HTERT RPE-1 (cell line): ENCODE measurements around the gene PIK3C2G.
"Not testable (repeated sequence)": the region's sequence is repeated elsewhere in the genome, so short reads cannot be mapped to it uniquely, and the experiment has no call there.

Source experiments
- in situ Hi-C: fragments of 300-500 bp; cut with MboI; formaldehyde crosslinking; loops from 4 replicates; pipeline ENCODE4 v1.14.3; 2020; ENCODE audit warnings: low sequenced_read_pairs

The PIK3C2G gene, protein sequence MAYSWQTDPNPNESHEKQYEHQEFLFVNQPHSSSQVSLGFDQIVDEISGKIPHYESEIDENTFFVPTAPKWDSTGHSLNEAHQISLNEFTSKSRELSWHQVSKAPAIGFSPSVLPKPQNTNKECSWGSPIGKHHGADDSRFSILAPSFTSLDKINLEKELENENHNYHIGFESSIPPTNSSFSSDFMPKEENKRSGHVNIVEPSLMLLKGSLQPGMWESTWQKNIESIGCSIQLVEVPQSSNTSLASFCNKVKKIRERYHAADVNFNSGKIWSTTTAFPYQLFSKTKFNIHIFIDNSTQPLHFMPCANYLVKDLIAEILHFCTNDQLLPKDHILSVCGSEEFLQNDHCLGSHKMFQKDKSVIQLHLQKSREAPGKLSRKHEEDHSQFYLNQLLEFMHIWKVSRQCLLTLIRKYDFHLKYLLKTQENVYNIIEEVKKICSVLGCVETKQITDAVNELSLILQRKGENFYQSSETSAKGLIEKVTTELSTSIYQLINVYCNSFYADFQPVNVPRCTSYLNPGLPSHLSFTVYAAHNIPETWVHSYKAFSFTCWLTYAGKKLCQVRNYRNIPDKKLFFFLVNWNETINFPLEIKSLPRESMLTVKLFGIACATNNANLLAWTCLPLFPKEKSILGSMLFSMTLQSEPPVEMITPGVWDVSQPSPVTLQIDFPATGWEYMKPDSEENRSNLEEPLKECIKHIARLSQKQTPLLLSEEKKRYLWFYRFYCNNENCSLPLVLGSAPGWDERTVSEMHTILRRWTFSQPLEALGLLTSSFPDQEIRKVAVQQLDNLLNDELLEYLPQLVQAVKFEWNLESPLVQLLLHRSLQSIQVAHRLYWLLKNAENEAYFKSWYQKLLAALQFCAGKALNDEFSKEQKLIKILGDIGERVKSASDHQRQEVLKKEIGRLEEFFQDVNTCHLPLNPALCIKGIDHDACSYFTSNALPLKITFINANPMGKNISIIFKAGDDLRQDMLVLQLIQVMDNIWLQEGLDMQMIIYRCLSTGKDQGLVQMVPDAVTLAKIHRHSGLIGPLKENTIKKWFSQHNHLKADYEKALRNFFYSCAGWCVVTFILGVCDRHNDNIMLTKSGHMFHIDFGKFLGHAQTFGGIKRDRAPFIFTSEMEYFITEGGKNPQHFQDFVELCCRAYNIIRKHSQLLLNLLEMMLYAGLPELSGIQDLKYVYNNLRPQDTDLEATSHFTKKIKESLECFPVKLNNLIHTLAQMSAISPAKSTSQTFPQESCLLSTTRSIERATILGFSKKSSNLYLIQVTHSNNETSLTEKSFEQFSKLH (N-terminal part only)

DNA sequence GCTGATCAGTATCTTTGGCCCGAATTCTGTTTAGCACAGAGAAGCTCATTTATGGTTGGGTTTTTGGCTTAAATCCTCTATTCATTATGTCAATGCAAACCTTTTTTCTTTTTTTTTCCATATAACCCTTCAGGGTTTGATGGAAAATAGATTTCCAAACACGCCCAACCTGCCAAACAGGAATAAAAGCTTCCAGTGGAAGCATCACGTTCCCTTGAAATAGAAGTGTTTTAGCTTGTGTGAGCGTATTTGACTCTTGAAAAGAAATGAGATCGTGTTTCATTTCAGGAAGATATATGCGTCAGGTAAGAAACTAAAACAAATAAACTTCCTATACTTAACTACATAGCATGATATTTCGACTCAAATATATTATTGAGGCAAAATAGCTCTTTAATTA is at the start of gene PIK3C2G:
PIK3C2G (plus strand) TSS at position 246 of the 400 bp plus-strand sequence. CDS start 20,564 bp downstream, outside the sequence.
- in situ Hi-C loops, result no loop called here

DNA sequence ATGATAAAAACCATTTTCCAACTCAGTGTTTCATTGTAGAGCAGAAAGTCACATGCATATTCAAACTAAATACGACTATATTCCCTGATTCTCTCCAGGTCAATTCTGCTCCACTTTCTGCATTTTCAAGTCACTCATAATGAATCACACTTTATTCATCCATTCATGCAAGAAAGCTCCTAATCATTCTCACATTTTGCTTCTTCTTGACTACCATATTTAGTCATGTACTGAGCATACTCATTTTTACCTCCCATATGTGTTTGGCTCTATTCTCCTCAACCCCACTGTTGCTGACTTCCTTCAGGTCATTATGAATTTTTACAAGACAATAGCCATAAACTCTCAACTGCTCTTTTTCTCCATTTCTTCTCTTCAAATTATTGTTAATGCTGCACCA is 43.4 kb upstream of the PIK3C2G start:
- in situ Hi-C loops, result no loop called here

DNA sequence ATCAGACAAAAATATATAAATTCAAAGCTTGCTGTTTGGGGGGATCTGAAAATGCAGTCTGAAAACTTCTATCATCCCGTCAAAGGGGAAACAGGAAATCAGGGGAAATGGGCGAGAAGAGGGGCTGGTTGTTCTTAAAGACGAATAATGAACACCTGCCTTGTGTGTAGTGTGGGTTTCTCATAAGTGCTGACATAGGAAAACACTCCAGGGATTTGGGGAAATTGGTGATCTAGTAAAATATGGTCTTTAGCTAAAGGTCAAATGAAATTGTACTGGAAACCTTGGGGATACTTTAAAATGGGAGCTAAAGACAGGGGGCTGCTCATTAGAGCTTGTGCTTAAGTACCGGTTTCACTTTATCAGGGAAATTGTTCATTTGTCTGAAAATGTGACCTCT is 39.6 kb upstream of the PIK3C2G start:
- in situ Hi-C loops, result no loop called here

DNA sequence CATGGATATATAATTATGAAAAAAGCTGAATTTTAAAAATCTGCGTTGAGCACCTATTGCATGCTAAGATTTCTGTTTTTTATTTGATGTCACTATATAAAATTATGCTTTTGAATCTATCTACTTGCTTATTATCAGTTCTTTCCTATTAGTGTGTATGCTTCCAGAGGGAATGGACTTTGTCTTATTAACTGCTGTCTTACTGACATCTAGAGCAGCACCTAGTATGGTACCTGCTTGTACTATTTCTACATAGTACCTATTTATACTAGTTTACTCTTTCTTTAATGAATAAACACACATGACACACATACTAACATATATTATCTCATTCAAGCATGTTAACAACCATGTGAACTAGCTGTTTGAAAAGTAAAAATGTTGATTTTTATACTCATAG is 38.6 kb upstream of the PIK3C2G start:
- in situ Hi-C loops, result no loop called here

DNA sequence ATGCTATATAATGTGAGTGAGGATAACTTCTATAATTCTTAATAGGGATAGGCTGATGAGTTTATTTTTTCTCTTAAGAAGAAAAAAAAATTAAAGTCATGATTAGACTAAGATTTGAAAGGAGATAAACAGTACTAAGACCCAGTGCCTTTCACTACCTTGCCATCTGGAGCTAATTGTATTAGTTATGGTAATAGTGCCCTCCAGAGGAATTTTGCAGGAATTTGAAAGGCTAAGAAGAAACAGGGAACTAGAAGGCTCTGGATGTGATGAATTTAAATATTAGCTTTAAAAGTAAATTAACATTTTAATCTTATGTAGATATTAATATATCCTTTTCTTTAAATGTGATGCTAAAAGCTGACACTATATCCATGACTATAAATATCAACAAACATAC is 36.6 kb upstream of the PIK3C2G start:
- in situ Hi-C loops, result no loop called here

DNA sequence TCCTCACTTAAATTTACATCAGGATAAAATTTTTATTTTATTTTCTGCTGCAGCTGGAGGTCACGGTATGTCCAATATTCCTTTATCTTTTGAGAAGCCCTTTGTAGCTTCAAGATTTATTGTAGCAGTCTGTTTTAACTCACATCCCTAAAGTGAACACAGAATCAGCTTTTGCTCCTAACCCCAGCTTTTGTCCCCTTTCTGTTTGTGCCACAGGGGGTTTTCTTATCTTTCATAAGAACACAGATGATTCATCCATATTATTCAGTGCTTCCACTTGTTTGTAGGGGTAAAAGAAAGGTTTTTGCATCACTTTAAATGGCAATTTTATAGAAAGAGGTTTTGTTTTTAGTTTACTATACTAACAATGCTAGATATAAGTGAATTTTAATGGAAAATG is 21.8 kb upstream of the PIK3C2G start:
- in situ Hi-C loops, result no loop called here

DNA sequence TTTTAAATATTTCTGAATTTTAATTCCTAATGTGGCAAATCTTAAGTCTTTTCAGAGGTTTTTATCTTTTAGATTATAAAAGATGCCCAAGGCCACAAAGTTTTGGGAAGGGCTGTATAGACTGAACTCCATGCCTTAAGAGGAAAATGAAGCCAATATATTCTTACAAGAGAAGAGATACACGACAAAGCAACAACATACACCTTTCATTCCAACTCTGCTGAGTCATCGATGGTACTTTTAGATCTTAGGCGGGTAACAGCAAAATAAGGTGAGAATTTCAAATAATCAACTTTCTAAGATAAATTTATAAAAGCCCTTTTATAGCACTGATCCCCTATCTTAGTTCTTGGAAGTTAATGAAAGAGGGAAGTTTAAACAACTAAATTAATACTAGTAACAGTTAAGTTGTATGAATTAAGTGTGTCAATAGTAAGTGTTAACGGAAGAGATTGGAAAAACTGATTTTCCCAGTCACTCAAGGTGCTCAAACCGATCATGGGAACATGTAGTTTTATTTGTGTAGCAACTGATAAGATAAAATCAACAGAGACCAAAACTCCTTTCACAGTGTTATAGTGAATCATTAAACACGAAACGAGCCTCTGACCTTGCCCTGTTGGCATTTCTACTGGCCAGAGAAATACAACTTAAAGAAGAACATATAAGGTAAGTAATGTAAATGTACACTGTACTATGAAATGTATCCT is 18.8 kb upstream of the PIK3C2G start:
- in situ Hi-C loops, result no loop called here

DNA sequence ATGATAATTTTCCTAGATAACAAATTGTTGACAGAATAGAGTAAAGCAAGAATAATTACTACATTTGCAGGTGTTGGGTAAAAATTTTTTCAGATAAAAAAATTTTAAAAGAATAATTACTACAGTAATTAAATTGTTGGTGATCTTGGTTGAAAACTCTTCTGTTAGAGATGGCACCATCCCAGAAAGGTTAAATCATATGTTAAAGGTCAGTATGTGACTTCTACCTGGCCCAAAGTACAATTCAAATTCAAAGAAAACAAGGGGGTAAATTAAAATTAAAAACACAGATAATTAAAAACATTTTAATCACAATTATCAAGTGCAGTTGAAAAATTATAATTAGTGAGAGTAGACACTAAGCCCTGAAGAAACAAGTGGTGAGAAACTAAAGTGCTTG is 18.1 kb upstream of the PIK3C2G start:
- in situ Hi-C loops, result no loop called here

DNA sequence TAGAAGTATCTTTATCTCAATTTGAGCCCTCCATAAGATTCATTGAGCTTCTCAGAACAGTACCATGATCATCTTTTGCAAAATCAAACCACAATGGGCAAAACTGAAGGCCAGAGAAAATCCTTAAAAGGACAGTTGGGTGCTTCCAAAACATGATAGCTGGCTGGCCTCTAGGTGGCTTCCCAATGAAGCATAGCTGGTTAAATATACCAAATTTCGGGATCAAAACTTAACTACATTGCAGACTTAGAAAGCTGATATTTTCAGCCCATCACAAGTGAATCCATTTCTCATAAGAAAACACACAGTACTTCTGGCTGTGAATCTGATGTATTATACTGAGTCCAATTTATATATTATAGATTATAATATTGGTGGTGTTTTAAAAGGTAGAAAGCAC is 15.3 kb upstream of the PIK3C2G start:
- in situ Hi-C loops, result no loop called here

DNA sequence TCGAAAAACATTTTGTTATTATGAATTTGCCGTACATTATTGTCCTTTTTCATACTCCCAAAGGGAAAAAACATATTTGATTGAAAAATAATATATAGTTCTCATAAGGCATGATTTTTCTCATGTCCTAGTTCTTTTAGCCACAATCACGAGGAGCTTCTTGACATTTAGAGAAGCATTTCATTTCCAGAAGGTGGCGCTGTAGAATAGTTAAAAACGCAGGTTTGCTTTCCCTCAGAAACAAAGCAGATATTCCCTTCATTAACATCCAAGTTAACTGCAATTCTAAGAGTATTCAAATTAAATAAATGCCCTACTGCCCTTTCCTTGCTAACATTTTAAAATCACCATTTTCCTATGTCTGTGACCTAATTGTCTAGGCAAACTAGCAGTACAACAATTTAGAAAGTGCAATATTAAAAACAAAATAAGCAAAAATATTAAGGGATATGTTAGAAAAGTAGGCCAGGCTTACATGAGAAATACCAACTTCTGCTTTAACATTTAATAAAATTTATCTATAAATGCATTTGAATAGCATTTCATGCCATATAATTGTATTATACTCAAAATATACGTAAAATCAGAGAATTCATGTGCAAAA is 10.9 kb upstream of the PIK3C2G start:
- in situ Hi-C loops, result no loop called here

DNA sequence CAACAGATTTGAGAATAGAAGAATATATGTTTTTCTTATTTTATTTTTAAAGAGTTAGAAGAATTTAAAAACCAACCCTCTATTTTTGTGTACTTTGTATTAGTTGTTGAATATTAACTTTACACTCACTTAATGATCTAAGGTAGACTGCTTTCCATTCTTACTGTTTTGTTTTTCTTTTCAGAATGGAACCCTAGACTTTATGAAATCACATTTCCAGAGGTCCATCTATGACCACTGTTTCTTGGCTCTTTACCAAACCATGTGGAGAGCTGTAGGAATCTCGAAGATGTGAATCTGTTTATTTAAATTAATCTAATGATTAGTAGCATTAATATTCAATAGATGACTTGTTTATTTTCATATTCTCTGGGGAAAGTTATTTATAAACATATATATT is 7.2 kb upstream of the PIK3C2G start:
- in situ Hi-C loops, result no loop called here

DNA sequence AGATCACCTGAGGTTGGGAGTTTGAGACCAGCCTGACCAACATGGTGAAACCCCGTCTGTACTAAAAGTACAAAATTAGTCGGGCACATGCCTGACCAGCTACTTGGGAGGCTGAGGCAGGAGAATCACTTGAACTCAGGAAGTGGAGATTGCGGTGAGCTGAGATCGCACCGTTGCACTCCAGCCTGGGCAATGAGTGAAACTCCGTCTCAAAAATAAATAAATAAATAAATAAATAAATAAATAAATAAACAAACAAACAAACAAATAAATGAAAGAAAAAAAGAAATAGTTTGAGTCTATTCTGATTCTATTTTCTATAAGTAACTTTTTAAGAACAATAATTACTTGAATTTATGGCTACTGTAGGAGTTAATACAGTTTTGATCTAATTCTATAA is 6.3 kb upstream of the PIK3C2G start:
- in situ Hi-C loops, result not testable (repeated sequence)

DNA sequence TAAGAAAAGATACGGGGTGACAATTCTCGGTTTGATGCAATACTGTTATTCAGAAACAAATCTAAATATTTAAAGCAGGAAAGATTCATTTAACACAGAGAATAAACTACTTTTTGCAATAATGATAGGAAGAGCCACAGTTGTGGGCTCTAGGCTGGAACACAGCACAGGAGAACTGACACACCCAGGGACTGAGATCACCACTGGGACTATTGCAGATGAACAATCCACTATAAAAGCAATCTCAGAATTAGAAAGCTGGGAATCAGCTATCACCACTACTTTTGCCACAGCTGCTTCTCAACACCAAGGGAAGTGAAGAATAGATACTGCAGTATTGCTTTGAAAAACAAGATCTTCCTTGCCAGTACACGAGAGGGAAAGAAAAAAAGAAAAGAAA is 4.1 kb upstream of the PIK3C2G start:
- in situ Hi-C loops, result no loop called here

DNA sequence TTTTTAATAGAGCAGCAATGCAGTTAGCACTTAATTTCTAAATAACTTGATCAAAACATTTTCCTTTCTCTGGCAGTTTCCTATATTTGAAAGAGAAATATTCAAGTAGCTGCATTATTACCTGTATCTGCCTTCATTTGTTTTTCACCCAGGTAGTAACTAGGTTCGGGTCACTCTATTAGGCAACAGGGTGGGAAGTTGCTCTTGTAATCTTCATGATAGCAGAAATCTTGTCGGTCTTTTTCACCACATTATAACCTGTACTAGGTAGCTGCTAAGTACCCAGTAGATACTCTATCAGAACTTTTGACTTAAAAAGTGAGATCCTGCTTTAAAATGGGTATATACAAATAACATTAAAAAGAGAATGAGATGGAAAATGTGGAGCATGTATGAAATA is 2.4 kb upstream of the PIK3C2G start:
- in situ Hi-C loops, result no loop called here

DNA sequence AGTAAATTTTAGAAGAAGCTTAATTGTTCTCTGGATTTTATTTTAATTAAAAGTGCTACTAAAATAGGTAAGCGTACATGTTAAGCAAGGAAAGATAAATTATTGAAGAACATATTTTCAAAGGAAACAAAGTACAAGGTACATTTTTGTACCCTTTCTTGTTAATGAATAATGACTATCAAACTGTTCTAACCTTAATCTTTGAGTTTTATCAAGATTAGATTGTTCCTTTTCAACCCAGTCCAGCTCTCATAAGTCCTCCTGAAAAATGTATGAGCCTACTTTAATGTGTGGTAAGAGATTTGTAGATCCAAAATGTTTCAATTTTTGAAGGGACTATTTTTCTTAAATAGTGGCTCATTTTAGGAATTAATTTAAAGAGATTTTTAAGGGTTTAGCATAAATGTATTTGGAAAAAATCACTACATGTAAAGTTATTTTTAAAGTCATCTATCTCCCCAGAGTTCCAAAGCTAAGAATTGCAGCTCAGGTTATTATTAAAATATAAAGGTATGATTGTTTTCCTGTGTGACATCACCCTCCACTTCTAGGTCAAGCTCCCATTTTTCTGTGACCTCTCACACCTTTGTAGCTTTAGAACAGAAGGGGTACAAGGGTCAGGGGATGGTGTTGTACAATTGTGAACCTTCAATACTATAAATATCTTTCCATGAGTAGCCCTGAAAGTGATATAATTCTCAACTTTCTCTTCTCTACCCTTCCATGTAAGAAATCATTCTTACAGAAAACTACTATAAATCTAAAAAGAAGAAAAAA is 1.2 kb upstream of the PIK3C2G start:
- in situ Hi-C loops, result no loop called here

DNA sequence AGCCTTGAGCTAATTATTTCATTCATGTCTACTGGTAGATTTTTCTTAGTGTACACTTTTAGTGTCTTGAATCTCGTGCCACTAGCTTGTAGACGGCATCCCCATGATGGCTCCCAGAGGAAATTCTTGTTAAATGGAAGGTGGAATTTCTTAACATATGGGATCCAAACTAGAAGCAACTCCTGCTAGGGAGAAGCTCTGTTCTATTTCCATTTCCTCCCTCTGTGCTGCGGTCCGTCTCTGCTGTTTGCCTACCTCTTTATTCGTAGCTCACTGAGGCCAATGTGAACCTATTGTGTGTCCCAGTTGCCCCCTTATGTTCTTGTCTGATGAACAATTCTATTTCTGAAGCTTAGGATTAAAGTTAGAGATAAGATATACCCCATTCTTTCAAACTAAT is 588 bp downstream of the PIK3C2G start:
- in situ Hi-C loops, result no loop called here

DNA sequence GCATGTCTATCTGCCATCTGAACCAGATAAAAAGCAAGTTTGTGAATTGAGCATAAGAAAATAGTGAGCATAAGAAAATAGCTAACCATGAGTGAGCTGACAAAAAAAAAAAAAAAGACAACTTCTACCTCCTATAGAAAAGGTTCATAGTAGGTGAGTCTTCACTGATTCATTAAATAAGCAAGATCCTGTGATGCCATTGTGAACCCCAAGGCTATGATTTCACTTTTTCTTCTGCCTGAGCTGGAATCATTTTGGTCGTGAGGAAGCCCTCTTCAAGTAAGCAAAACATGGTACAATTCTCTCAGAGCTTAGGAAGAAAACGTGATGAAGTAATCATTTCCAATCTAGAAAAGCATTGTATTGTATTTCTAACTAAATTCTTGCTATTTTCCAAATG is 1.2 kb downstream of the PIK3C2G start:
- in situ Hi-C loops, result no loop called here

DNA sequence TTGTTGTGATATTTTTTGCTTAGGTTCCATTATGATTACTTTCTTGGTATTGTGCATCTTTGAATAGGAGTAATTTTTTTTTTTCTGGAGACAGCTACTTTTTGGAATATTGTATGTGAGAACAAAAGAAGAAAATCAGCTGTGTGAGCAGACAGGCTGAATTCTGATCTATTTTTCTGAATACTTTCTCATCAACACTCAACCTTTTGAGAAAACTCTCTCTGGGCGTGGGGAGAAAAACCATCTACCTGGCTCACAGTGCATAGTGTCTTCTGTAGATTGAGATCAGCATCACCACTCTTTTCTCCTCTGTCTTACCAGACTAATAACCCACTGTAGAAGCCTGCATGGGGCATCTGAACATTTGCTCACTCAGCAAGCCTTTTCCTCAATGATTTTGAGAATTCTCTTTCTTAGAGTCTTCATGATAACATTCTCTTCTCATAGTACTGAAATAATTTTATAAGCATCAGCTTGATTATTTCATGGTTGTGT is 3.3 kb downstream of the PIK3C2G start:
- in situ Hi-C loops, result no loop called here

DNA sequence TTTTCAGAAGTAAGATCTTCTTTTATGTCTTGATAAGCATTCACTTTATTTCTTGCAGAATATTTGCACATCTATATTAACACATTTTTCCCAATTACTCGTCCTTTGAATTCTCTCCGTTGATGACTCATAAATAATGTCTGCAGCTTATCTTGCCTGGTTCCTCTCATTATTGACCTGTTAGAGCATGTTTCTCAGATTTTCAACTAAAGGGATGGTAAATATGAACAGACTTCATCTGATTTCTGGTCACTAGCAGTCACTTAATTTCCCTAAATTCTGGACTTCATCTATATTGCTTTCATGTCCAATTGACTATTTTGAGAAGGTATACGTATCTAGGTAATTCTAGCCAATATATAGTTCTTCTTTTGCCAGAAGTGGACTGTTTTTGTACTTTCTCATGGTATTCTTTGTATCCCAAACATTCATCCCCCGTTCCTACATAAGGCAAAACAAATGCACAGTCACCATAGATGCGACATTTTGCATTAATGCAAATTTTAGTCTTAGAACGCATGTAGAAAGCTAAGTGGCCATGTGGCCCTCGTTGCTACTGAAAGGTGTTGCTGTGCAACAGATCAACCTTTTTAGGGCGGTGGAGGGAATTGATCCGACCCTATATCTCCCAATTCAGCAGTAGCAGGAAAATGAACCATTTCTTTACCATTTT is 6.2 kb downstream of the PIK3C2G start:
- in situ Hi-C loops, result no loop called here
